HG02938 (cell line): ENCODE measurements around the gene ITGA8.

ENCODE experiments used
- ATAC-seq: cut with Tn5 transposase; IDR thresholded peaks from one replicate; pipeline ENCODE4 v1.9.1; 2021; ENCODE audit warnings: mild to moderate bottlenecking, moderate library complexity; ENCODE audit not compliant: unreplicated experiment

The ITGA8 gene

DNA sequence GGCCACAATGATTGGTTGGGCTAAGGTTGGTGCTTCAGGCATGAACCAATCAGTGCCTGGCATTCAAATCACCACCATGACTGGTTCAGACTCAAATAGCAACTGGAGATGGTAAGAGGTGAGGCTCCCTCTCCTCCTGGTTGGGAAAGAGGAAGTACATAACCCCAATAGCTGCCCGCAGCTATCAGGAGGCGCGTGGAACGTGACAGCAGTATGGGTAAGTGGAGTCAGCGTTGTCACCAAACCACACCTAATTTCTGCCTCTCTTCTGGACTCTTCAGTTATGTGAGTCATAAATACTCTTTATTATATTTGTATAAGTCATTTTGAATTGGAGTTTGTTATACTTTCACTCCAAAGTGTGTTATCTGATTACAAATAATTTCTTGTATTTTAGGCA, 17.9 kb upstream of the ITGA8 start:
- ATAC-seq, result no peak

DNA sequence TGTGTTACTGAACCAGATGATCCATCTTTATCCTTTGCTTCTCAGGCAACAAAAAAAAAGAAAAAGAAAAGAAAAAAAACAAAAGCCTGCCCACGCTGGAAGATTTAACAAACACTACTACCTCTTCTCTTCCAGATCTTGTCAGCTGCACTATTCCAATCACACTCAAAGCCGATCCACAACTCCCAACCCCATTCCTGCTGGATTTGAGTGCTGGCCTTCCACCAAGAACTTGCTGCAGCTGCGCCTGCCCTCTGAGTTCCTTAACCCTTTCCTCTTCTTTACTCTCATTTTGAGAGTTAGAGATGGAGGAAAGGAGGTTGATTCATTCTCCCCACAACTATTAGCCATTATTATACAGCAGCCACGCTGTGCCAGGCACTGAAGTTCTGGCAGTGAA, 16.0 kb upstream of the ITGA8 start:
- no peak for ATAC-seq

DNA sequence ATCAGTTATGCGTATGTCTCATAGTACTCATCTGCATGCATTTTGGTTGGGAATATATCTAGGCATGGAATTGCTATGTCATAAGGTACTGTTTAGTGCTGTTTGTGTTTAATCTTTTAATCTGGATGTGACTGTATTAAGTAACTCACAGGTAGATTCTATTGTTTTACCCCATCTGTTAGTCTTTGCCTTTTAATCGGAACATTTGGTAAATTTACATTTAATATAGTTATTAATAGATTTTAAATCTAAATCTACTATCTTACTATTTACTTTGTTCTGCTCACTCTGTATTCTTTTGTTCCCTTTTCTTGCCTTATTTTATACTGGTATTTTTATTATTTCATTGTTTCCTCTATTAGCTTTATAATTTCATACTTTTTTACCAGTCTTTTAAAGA, 10.6 kb upstream of the ITGA8 start:
- no peak for ATAC-seq

DNA sequence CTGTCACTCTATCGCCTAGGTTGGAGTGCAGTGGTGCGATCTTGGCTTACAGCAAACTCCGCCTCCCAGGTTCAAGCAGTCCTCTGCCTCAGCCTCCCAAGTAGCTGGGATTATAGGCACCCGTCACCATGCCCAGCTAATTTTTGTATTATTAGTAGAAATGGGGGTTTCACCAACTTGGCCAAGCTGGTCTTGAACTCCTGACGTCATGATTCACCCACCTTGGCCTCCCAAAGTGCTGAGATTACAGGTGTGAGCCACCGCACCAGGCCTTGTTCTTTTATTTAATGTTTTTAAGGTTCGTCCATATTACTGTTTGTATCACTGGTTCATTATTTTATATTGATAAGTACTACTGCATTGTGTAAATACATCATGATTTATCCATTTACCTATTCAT, 10.2 kb upstream of the ITGA8 start:
- no peak for ATAC-seq

DNA sequence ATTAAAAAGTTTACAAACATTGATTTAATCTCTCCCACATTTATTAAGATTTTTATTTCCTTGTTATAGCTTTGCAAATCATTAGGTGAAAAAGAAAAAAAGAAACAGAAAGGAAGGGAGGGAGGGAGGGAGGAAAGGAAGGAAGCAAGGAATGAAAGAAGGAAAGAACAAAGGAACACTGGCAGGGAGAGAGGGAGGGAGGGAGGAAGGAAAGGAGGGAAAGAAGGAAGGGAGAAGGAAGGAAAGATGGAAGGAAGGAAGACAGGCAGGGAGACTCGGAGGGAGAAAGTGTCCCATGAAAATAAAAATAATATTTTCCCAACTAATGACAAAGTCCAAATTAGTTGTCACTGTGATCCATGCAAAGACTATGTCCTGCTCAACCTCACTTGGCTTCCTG, 6.3 kb upstream of the ITGA8 start:
- no peak for ATAC-seq

DNA sequence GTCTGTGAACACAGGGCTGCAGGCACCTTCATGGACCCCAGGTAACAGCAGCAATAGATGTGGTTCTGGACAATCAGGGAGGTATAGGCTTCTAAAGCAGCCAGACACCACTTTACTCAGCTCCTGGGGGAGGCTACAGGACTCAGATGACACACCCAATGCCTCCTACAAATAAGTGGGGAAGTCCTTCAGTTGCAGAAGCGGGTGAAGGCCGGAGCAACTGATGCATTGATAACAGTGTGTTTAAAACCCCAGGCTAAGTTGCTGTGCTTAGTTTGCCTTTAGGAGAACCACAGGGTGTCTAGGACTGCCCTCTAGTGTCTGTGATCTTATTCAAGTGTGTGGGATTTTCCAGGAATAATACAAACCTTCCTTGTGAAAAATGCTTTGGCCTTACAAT, 5.9 kb upstream of the ITGA8 start:
- no peak for ATAC-seq

DNA sequence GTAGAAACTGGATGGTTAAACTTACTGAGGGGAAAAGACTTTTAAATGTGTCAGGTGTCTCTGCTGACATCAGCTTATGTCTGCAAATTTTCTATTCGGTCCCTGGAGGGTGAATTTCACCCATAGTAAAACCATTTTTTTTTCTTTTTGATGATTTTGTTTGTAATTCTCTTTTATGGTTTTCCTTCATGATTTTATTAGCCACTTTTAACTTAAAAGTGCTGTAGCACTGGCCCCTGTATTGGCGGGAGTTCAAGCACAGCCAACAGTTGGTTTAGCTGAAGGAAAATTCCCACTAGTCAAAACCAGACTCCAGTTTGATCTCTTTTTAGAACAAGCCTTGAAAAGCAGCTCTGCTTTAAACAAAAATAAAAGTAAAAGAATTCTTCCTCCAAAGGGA, 5.0 kb upstream of the ITGA8 start:
- ATAC-seq, result no peak

DNA sequence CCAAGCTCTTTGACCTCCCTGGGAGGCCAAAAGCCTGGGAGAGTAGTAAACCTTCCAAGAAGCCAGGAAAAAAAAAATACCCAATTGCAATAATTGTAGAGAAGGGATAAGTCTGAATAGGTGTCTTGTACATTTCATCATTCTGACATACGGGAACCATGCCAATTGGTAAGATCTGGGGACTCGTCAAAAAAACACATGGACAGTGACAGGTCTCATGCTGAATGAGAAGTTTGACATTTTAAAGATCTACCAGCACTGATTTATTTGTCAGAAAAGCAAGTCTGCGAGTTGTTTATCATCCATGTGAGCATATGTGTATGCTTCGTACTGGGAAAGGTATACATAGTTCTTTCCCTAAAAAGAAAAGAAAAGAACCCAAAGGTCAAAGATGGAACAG, 4.1 kb upstream of the ITGA8 start:
- no peak for ATAC-seq

DNA sequence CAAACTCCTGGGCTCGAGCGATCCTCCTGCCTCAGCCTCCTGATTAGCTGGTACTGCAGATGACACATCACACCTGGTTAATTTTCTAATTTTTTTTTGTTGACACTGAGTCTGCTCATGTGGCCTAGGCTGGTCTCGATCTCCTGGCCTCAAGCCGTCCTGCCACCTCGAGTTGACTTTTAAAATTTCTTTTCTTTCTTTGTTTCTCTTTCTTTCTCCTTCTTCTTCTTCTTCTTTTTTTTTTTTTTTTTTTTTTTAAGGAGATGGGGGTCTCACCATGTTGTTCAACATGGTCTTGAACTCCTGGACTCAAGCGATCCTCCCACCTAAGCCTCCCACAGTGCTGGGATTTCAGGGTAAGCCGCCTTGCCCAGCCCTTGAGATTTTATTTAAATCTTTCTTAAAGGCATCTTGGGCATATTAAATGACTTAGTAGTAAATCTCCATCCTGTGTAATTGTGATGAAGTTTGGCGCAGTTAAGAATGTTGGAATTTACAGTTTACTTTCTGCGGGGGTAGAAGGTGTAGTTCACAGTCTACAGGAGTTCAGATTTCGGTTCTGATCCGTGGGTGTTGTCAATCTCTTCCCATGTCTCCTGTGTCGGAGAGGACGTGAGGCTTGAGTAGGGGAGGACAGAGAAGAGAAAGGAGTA, 1.0 kb upstream of the ITGA8 start:
- ATAC-seq, result no peak

DNA sequence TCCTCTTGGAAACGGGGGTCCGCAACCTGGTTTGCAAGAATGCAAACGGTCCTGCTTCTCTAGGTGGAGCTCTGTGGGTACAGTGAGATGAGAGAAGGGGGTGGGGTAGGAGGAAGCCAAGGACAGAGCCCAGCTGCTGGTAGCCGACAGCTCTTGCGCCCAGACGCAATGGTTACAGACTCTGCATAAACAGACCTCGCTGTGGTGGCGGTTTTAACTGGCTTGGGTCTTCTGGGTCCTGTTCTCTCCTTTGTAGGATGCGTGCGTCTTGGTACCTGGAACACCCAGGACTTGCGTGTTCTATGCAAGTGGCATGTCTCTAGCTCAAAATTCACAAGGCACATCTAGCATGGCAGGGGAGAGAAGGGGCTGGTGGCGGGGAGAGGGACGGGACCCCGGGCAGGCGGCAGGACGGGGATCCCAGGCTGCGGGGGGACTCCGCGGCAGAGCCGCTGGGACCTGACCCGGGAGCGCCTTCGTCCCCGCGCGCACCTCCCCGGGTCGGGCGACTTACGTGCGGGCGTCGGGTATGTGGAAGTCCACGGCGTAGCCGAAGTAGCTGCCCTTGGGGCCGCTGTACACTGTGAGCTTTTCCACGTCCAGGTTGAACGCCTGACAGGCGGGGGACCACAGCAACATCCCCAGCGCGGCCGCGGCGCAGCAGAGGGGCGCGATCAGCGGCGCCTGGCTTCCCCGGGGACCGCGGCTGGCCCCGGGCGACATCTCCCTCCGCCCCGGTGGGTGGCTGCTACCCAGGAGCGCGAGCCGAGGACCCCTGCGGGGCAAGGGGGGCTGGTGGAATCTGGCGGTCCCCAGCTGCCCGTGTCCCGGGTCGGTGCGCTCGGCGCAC, 448 bp downstream of the ITGA8 start:
- ATAC-seq, result no peak

DNA sequence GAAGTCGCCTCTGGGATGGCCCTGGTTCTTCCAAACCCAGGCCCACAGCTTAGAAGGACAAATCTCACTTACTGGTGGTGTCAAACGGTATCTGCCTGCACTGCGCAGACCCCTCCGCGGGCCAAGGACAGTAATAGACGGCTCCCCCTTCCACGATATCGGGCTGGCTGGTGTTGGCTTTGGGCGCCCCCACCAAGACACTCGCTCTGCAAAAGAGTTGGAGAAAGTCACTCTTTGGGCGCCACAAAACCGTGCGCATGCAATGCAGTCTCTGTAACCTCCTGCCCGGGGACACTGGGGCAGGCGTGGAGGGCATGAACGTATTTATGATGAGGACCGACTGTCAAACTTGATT, 1.1 kb downstream of the ITGA8 start:
- no peak for ATAC-seq

DNA sequence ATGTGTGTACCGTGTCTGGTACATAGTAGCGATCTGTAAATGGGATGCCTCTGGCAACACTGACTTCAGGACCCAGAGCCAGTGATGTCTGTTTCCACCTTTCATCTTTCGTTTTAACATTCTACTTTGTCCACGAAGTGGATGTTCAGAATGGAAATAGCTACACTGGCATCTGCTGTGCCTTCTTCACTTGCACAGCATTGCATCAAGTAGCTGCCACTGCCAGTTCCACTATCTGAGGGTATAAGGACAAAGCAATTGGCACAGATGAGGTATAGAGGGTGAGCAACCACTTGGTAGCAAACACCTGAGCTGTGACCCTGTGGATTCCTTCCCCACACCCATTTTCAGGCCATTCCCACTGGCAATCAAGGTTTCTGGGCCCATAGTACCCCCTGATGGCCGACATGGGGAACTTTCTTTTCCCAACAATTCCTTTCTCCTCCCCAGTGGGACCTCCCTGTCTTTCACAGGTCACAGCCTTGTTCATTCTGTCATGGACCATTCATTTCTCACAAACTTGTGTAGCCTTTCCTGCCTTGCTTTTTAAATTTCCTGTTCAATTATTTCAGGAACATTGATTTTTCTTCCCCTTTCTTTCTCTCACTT, 4.0 kb downstream of the ITGA8 start:
- no peak for ATAC-seq

DNA sequence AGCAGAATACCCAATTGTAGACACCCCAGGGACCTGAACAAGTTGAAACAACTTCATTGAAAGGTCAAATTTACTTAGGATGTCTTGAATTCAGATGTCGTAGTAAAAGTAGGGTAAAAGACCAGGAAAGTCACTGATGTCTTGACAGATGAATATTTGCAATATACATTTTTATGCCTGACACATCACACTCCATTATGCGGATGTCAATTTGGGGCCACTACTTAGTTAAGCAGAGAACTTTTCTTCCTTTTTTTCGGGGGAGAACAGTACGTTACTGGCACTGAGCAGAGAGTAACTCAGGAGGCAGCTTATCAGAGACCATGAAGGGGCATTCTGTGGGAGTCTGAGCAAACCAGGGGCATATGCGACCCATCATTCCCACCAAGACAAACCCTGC, 4.9 kb downstream of the ITGA8 start:
- ATAC-seq, result no peak

DNA sequence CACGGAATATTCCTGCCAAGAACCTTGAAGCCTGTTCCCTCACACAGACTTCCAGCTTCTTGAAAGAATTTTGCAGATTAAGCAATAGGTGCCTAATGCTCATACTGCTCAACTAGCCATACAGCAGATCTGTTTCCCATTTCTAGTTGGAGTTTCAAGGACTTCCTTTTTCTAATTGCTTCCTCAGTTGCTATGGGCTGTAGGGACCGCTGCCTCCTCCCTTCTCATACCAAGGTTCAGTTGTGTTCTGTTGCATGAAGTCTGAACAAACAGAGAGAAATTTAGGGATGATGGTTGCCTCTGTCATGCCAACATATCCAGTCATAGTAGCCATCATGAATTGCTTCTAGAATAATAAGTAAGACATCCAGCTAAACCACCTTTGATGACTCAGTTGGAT, 6.8 kb downstream of the ITGA8 start:
- ATAC-seq, result no peak

DNA sequence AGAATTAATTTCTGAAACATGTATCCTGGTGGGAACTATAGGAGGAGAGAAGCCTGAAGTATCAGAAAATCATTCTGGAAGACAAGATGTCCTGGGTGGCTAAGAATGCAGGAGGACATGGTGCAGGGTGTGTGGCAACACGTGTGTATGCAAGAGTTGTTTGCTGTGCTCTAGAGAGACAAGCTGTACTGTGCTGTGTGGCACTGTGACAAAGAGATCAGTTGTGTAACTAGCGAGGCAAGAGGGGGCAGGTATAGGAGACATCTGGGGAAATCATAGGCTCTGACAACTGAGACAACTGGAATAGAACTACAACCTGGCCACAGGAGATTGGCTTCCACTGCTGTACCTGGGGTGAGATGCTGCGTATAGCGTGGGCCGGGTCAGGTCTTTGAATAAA, 9.3 kb downstream of the ITGA8 start:
- no peak for ATAC-seq

DNA sequence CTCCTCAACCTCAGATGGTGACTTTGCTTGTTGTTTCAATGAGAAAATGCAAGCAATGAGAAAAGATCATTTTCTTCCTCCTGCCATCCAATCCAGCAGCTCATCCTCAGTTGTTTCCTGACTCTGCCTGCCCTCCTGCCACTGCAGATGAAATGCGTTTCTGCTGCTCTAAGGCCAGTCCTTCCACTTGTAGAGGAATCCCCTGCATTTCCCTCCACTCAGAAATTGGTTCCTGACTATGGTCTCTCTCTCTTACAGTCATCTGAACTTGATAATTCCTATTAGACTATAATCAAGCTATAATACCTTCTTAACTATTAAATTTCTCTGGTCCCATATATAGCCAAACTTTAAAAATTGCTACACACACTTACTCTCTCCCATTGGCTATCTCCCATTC, 14.4 kb downstream of the ITGA8 start:
- no peak for ATAC-seq

DNA sequence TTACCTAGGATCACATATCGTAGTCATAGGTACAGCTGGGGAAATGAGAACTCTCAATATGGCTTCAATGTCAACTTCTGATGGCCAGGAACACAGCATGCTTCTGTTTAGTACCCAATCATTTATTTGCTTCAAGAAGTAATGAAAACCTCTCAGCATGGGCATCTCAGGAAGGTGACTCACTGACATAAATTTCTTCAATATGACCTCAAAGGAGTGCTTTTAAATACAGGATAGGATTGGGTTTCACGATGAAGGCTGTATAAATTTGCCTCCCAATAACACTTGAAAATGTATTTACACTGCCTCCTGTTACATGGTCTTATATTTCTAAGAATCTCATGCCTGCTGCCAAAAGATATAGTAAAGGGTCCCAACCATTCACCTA, 15.1 kb downstream of the ITGA8 start:
- ATAC-seq, result no peak

DNA sequence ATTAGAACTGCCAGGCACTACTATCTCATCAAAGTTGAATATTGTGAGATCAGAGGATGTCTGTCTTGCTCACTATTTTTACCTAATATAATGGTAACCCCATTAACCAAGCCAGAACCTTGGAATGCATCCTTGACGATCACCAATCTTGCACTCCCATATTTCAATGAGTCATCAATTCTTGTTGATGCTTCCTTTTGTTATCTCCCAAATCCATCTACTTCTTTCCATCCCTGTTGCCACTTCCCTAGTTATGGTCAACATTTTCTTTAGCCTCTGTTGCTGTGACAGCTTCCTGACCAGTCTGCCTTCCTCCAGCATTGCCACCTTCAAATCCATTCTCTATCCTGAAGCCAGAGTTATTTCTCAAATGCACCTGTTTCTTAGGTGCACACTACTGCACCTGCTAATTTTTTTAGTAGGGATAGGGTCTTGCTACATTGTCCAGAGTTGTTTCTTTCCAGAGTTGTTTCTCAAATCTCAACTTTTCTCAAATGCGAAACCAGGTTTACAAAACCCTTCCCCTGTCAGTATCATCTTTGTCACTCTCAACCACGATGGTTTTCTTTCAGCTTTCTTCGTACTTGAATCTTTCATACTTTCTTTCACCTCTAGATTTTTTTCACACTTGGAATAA, 15.7 kb downstream of the ITGA8 start:
- ATAC-seq, result no peak

DNA sequence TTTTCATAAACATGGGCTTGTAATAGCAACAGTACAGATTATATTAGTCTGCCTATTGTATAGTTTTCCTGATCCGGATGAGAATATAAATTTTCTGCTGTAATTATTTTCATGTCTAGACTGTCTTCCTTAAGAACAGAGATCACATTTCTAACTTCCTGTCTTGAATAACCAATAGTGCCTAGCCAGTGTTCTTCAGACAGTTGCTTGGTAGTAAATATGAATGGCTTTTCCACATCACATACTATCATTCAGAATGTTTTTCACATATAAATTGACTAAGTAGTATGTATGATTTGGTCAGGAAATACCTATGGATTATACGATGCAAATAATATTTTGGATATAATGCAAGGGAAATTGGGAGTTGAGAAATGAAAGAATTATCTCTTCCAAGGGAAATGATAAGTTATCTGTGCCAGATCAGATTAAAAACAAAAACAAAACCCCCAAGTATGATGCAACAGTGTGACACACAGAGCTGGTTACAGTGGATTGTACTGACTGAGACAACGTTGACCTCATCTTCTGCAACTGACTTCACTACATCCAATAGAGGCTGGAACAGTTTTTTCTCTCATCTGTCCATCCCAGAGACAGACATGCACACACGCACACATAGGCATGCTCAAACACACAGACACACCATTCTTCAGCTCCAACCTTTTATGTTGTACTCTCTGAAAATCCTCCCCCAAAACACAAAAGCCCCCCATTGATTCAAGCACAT, 16.4 kb downstream of the ITGA8 start:
- ATAC-seq, result no peak

DNA sequence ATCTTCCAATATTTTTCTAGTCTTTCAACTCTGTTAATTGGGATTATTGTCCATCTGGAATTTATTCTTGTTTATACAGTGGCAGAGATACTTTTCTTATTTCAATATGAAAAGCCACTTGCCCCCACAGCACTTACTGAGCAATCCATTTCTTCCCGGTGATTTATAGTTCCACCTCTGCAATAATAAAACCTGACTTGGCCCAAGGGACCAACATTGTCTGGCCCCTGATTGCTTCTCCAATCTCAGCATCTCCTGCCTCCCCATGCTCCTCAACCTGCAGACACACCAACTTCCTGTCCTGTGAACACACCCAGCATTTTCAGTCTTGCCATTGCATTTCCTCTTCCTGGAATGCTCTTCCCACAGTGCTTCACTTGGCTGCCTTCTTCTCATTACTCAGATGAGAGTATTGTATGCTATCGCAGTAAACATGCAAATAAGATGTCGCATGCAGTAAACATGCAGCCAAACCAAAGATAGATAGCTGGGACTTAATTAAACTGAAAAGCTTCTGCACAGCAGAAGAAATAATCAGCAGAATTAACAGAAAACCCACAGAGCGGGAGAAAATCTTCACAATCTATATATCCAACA, 19.5 kb downstream of the ITGA8 start:
- ATAC-seq, result no peak

DNA sequence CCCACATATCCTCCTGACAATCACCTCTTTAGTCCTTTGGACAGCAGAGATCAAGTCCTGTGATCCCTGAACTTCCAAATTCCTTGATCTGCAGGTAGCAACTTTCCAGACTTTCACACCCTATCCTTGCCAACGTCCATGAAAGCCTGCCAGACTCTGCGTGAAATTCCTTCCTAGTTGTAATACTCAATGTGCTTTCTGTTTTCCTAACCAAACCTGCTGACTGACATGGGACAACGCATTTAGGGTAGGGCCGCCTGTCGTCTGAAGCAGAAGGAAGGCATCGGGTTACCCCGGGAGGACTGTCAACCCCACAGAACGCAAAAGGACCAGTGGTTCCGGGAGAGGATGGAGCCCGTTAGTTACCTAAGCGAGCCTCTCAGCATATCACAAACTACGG, 23.9 kb downstream of the ITGA8 start:
- no peak for ATAC-seq
